ENCODE measurements around the gene SCAMP5. TPM values are rescaled to one million over a fixed set of nuclear protein-coding genes. Genes with fewer than 3 reads are reported as not detected.
A peak's percentile ranks its signal among the peaks of the same experiment; 100 is the strongest.

SCAMP5 gene, protein sequence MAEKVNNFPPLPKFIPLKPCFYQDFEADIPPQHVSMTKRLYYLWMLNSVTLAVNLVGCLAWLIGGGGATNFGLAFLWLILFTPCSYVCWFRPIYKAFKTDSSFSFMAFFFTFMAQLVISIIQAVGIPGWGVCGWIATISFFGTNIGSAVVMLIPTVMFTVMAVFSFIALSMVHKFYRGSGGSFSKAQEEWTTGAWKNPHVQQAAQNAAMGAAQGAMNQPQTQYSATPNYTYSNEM
- total RNA-seq (2021) = 65.7 to 70.1 TPM (median 67.0 TPM) in 3 replicates
- Bru-seq, nascent RNA = percentile 70 among the genes with signal in this experiment
- long read RNA-seq, experiment 1, transcript SCAMP5-205 (6 exons, 1,206 nt) = minor isoform, 49 of 180 reads
- long read RNA-seq, experiment 1, transcript SCAMP5-202 (7 exons, 3,411 nt) = major isoform, 60 of 180 reads
- long read RNA-seq, experiment 1, partial matches to known transcripts = 32 of 180 reads
- long read RNA-seq, experiment 1, other reads (novel, unspliced or antisense) = 34 of 180 reads
- long read RNA-seq, experiment 2, transcript SCAMP5-205 (6 exons, 1,206 nt) = major isoform, 21 of 107 reads
- long read RNA-seq, experiment 2, transcript SCAMP5-202 (7 exons, 3,411 nt) = minor isoform, 14 of 107 reads
- long read RNA-seq, experiment 2, partial matches to known transcripts = 58 of 107 reads
- long read RNA-seq, experiment 2, other reads (novel, unspliced or antisense) = 13 of 107 reads
- long read RNA-seq, experiment 3, partial matches to known transcripts = 0 of 5 reads
- long read RNA-seq, experiment 3, other reads (novel, unspliced or antisense) = 3 of 5 reads

DNA sequence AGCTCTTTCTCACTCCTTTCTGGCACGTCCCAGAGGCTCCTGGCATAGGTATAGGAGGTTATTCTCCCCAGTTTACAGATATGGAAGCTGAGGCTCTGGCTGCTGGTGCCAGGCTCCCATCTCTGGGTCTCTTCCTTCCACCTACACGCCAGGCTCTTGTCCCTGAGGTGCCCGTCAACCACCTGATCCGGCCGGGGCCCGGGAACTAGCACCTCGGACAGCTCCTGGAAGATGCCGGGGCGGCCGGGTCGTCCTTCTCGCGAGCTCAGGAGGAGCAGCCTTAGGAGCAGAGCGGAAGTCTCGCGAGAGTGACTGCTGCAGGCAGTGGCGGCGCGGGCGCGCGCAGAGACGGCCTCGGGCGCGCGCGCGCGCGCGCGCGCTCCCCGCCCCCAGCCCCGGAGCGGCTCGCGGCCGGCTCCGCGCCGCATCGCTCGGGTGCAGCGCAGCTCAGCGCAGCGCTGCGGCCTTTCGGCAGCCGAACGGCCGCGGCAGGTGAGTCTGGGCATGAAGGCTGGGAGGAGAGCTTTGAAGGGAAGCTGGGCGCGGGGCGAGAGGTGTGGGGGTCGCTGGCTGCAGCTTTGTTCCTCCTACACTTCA, at the start of gene SCAMP5:
SCAMP5 (plus strand) TSS at position 382 of the 597 bp plus-strand sequence. CDS start 16,277 bp downstream, outside the sequence.
- DNase-seq (ENCODE audit: low spot score) (peak; percentile 99), ATAC-seq (peak; percentile 88)
- Mint-ChIP-seq H3K9me3 (no peaks in the 10 kb centered on the region), H3K27me3 (ENCODE audit: low read depth) (peaks cover 22% of the 10 kb centered on the region), H3K36me3 (peaks cover 14% of the 10 kb centered on the region), H3K4me1 (peaks cover 20% of the 10 kb centered on the region), H3K4me3 (peak within 1 kb of the TSS; percentile 79), H3K27ac (no peak within 1 kb of the TSS)
- POLR2A ChIA-PET = interaction anchor here (0.7 to 1.4 kb wide), 8 partner anchors 21 to 206 kb away, joined by 3 to 14 read pairs (median 4); partner anchors contain the start of genes PPCDC and RPP25
- CTCF ChIA-PET = interaction anchor here (0.6 to 2.7 kb wide), 23 partner anchors 12 to 373 kb away, joined by 3 to 17 read pairs (median 4); partner anchors contain the start of genes C15orf39, CSK, PPCDC and RPP25
- TF ChIP-seq TEAD4 (CRISPR knock-in tag; IDR thresholded peaks at IDR 0.05) (peak; percentile 80; the same call in 1 of the 2 replicates), NR2C2 (CRISPR knock-in tag; IDR thresholded peaks at IDR 0.05) (0 out of 2 replicates have a peak, but pooled peaks have one; percentile 35), MXD4 (CRISPR knock-in tag; IDR thresholded peaks at IDR 0.05; ENCODE audit: borderline replicate concordance) (no peak), ZBTB21 (CRISPR knock-in tag; IDR thresholded peaks at IDR 0.05; ENCODE audit: borderline replicate concordance) (no peak), ZNF232 (CRISPR knock-in tag; IDR thresholded peaks at IDR 0.05) (peak; percentile 68; the same call in 1 of the 2 replicates), ZNF138 (CRISPR knock-in tag; conservative IDR thresholded peaks at IDR 0.05) (no peak), TP53 (CRISPR knock-in tag; IDR thresholded peaks at IDR 0.05) (peak; percentile 84; the same call in 1 of the 2 replicates), CREB1 (CRISPR knock-in tag; IDR thresholded peaks at IDR 0.05) (peak; percentile 74; the same call in 1 of the 2 replicates), ESRRA (CRISPR knock-in tag; IDR thresholded peaks at IDR 0.05; ENCODE audit: borderline replicate concordance) (peak; percentile 81; the same call in 1 of the 2 replicates), CREM (CRISPR knock-in tag; IDR thresholded peaks at IDR 0.05) (peak; percentile 68; the same call in 1 of the 2 replicates), GRHL2 (CRISPR knock-in tag; IDR thresholded peaks at IDR 0.05; ENCODE audit: insufficient replicate concordance, severe bottlenecking) (no peak), MYBL2 (CRISPR knock-in tag; IDR thresholded peaks at IDR 0.05) (peak; percentile 32; the same call in 1 of the 2 replicates), ZNF396 (CRISPR knock-in tag; IDR thresholded peaks at IDR 0.05; ENCODE audit: borderline replicate concordance) (no peak), IRF2 (CRISPR knock-in tag; IDR thresholded peaks at IDR 0.05; ENCODE audit: borderline replicate concordance, low read depth) (0 out of 2 replicates have a peak, but pooled peaks have one; percentile 31), FOXK1 (CRISPR knock-in tag; IDR thresholded peaks at IDR 0.05) (peak; percentile 54; the same call in 1 of the 2 replicates)
- TF ChIP-seq, protein P1, sequence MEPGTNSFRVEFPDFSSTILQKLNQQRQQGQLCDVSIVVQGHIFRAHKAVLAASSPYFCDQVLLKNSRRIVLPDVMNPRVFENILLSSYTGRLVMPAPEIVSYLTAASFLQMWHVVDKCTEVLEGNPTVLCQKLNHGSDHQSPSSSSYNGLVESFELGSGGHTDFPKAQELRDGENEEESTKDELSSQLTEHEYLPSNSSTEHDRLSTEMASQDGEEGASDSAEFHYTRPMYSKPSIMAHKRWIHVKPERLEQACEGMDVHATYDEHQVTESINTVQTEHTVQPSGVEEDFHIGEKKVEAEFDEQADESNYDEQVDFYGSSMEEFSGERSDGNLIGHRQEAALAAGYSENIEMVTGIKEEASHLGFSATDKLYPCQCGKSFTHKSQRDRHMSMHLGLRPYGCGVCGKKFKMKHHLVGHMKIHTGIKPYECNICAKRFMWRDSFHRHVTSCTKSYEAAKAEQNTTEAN (CRISPR knock-in tag; IDR thresholded peaks at IDR 0.05) = peak; percentile 50; the same call in 1 of the 2 replicates
- TF ChIP-seq, protein P2, sequence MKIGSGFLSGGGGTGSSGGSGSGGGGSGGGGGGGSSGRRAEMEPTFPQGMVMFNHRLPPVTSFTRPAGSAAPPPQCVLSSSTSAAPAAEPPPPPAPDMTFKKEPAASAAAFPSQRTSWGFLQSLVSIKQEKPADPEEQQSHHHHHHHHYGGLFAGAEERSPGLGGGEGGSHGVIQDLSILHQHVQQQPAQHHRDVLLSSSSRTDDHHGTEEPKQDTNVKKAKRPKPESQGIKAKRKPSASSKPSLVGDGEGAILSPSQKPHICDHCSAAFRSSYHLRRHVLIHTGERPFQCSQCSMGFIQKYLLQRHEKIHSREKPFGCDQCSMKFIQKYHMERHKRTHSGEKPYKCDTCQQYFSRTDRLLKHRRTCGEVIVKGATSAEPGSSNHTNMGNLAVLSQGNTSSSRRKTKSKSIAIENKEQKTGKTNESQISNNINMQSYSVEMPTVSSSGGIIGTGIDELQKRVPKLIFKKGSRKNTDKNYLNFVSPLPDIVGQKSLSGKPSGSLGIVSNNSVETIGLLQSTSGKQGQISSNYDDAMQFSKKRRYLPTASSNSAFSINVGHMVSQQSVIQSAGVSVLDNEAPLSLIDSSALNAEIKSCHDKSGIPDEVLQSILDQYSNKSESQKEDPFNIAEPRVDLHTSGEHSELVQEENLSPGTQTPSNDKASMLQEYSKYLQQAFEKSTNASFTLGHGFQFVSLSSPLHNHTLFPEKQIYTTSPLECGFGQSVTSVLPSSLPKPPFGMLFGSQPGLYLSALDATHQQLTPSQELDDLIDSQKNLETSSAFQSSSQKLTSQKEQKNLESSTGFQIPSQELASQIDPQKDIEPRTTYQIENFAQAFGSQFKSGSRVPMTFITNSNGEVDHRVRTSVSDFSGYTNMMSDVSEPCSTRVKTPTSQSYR (CRISPR knock-in tag; IDR thresholded peaks at IDR 0.05) = 0 out of 2 replicates have a peak, but pooled peaks have one; percentile 68
- TF ChIP-seq, protein P3, sequence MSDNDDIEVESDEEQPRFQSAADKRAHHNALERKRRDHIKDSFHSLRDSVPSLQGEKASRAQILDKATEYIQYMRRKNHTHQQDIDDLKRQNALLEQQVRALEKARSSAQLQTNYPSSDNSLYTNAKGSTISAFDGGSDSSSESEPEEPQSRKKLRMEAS (CRISPR knock-in tag; IDR thresholded peaks at IDR 0.05) = peak; percentile 48; the same call in 1 of the 2 replicates
- TF ChIP-seq, protein P4, sequence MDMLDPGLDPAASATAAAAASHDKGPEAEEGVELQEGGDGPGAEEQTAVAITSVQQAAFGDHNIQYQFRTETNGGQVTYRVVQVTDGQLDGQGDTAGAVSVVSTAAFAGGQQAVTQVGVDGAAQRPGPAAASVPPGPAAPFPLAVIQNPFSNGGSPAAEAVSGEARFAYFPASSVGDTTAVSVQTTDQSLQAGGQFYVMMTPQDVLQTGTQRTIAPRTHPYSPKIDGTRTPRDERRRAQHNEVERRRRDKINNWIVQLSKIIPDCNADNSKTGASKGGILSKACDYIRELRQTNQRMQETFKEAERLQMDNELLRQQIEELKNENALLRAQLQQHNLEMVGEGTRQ (CRISPR knock-in tag; IDR thresholded peaks at IDR 0.05) = peak; percentile 63
- TF ChIP-seq, protein P5, sequence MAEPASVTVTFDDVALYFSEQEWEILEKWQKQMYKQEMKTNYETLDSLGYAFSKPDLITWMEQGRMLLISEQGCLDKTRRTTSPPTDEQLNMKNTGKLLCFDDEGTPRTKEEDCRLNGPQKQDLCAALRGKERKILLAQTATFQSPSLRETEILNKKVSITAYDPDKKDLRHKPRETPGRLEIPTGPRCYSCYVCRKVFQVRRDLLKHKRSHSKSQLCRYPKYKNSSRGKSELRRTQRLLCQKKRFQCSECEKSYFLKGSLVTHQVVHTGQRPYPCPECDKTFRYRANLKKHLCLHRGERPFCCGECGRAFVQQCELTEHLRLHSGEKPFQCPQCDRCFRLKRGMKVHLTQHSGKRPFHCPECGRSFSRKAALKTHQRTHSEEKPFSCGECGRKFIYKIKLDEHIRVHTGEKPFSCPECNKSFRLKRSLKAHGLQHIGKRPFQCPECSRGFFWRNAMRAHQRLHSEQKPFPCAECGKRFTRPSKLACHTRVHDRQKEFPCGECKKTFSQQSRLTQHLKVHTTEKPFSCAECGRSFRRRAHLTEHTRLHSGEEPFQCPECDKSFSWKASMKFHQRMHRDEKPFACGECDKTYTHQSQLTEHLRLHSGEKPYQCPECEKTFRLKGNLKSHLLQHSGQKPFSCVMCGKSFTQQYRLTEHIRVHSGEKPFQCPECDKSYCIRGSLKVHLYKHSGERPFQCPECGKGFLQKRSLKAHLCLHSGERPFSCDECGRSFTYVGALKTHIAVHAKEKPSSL (CRISPR knock-in tag; conservative IDR thresholded peaks at IDR 0.05) = no peak
- TF ChIP-seq, protein P6, sequence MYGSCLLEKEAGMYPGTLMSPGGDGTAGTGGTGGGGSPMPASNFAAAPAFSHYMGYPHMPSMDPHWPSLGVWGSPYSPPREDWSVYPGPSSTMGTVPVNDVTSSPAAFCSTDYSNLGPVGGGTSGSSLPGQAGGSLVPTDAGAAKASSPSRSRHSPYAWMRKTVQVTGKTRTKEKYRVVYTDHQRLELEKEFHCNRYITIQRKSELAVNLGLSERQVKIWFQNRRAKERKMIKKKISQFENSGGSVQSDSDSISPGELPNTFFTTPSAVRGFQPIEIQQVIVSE (CRISPR knock-in tag; IDR thresholded peaks at IDR 0.05; ENCODE audit: borderline replicate concordance) = no peak
- TF ChIP-seq, protein P7, sequence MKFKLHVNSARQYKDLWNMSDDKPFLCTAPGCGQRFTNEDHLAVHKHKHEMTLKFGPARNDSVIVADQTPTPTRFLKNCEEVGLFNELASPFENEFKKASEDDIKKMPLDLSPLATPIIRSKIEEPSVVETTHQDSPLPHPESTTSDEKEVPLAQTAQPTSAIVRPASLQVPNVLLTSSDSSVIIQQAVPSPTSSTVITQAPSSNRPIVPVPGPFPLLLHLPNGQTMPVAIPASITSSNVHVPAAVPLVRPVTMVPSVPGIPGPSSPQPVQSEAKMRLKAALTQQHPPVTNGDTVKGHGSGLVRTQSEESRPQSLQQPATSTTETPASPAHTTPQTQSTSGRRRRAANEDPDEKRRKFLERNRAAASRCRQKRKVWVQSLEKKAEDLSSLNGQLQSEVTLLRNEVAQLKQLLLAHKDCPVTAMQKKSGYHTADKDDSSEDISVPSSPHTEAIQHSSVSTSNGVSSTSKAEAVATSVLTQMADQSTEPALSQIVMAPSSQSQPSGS (CRISPR knock-in tag; IDR thresholded peaks at IDR 0.05; ENCODE audit: borderline replicate concordance, low read depth) = no peak

Measured in WTC11 (cell line).